Thoracic aorta (tissue), 2 donors: ENCODE results near the gene HTR3E. TPM values are rescaled to one million over a fixed set of nuclear protein-coding genes. Genes with fewer than 3 reads are reported as not detected.

Experiments used
- ATAC-seq: fragments of 150-250 bp; one replicate; pipeline ENCODE4 v1.8.0; 2017; ENCODE audit warnings: low read depth; ENCODE audit not compliant: insufficient number of reproducible peaks, low FRiP score
- DNase-seq: peaks from one replicate; pipeline ENCODE4 v3.0.0-alpha.2; 2020; ENCODE audit warnings: low spot score
- H3K27ac ChIP-seq, 2 donors: fragments of 200-600 bp; sonication (generic); 1 replicate in 1 of 2; 2 replicates in 1 of 2; pipeline ENCODE4 v1.5.1; 2016; ENCODE audit warnings: mild to moderate bottlenecking in 2 of 2, moderate library complexity in 2 of 2
- H3K27me3 ChIP-seq: fragments of 200-600 bp; sonication (generic); replicated peaks from 2 replicates; pipeline ENCODE4 v1.6.0; 2016; ENCODE audit warnings: mild to moderate bottlenecking; ENCODE audit not compliant: insufficient read depth
- H3K36me3 ChIP-seq: fragments of 200-600 bp; sonication (generic); one replicate; pipeline ENCODE4 v1.5.1; 2016
- H3K4me1 ChIP-seq, 2 donors: fragments of 200-600 bp; sonication (generic); 1 replicate in 1 of 2; 2 replicates in 1 of 2; pipeline versions ENCODE4 v1.5.1 to v1.6.0; 2016; ENCODE audit warnings: low read depth in 2 of 2, mild to moderate bottlenecking in 1 of 2; ENCODE audit not compliant: control insufficient read depth in 1 of 2
- H3K4me3 ChIP-seq: fragments of 200-600 bp; sonication (generic); 2 replicates; pipeline ENCODE4 v1.5.1; 2016; ENCODE audit warnings: mild to moderate bottlenecking
- H3K9me3 ChIP-seq: fragments of 200-600 bp; sonication (generic); 2 replicates; pipeline ENCODE4 v1.5.1; 2016
- CTCF ChIP-seq: fragments of 200-600 bp; sonication (generic); IDR thresholded peaks from one replicate; pipeline ENCODE4 v1.5.1; 2019; ENCODE audit warnings: antibody characterized with exemption
- total RNA-seq, 2 donors: library from RNA; depleted of rRNA; stranded (reverse); fragments of >200 nt; gene quantifications; one replicate each; pipeline versions ENCODE4 v1.1.0 to v1.2.3, GENCODE V29; 2016

The HTR3E gene
- total RNA-seq, 2 donors from 2014 or later = not detected

DNA sequence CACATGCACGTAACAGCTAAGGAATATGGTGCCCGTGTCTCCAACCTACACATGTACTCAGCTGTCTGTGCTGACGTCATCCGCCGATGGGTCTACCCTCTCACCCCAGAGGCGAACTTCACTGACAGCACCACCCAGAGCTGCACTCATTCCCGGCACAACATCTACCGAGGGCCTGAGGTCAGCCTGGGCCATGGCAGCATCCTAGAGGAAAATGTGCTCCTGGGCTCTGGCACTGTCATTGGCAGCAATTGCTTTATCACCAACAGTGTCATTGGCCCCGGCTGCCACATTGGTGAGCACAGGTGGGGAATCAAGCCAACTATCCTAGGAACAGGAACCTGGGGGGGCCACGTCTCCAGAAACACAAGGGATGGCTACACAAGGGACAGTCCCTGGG lies 43.6 kb downstream of the HTR3E start:
- H3K36me3 ChIP-seq = peaks cover 58% of the 10 kb centered on the region
- DNase-seq = no peak

GRCh38 chr3:184142199-184142598 lies 45.3 kb downstream of the HTR3E start:
- Histone ChIP-seq H3K9me3 (no peaks in the 10 kb centered on the region), H3K36me3 (peaks cover 66% of the 10 kb centered on the region), H3K27me3 (no peaks in the 10 kb centered on the region), H3K4me3 (no peak overlapping the region), H3K4me1 (peaks cover 0 to under 1% of the 10 kb centered on the region in 2 donors), H3K27ac (no peak overlapping the region)
- DNase-seq (no peak), ATAC-seq (no peak)
- TF ChIP-seq CTCF = no peak

More for the DNA sequence above, 43.6 kb downstream of the HTR3E start:
- Histone ChIP-seq H3K9me3 (no peaks in the 10 kb centered on the region), H3K4me3 (no peak overlapping the region), H3K27me3 (no peaks in the 10 kb centered on the region), H3K27ac (no peak overlapping the region), H3K4me1 (peaks cover 9 to 14% of the 10 kb centered on the region in 2 donors)
- TF ChIP-seq CTCF = no peak
- no peak for ATAC-seq

GRCh38 chr3:184143327-184143726 lies 46.5 kb downstream of the HTR3E start:
- Histone ChIP-seq H3K27ac (no peak overlapping the region), H3K27me3 (no peaks in the 10 kb centered on the region), H3K4me3 (no peak overlapping the region), H3K36me3 (peaks cover 66% of the 10 kb centered on the region), H3K9me3 (no peaks in the 10 kb centered on the region), H3K4me1 (no peaks in the 10 kb centered on the region)
- no peak for ATAC-seq
- TF ChIP-seq CTCF = no peak
- DNase-seq = no peak

DNA sequence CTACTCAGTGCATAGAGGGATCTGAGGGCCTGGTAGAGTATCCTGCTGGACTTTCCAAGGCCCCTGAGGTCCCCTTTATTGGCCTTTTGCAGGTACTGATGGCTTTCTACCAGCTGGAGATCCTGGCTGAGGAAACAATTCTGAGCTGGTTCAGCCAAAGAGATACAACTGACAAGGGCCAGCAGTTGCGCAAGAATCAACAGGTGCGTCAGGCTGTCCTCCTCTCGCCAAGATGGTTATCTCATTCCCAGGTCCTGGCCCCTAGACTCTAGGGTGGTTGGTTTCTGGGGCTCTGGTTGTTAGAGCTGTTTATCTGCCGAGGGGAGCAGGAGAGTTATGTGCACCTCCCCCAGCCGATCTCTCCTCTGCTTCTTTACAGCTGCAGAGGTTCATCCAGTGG lies 47.6 kb downstream of the HTR3E start:
- no peak overlapping the region for H3K27ac ChIP-seq
- H3K36me3 ChIP-seq = peaks cover 59% of the 10 kb centered on the region
- H3K9me3 ChIP-seq = no peaks in the 10 kb centered on the region
- no peak for DNase-seq
- TF ChIP-seq CTCF = no peak
- H3K27me3 ChIP-seq = no peaks in the 10 kb centered on the region
- no peaks in the 10 kb centered on the region for H3K4me1 ChIP-seq
- no peak overlapping the region for H3K4me3 ChIP-seq
- ATAC-seq = no peak

- Histone ChIP-seq H3K4me3 (no peak overlapping the region), H3K27me3 (no peaks in the 10 kb centered on the region), H3K27ac (no peak overlapping the region), H3K4me1 (no peaks in the 10 kb centered on the region), H3K9me3 (no peaks in the 10 kb centered on the region), H3K36me3 (peaks cover 57% of the 10 kb centered on the region)
- no peak for TF ChIP-seq CTCF
- no peak for ATAC-seq
- DNase-seq = no peak
Observed at GRCh38 chr3:184145111-184145524, 48.3 kb downstream of the HTR3E start.
